ENCODE data around the gene COL8A1.
"Not testable (repeated sequence)": the region's sequence is repeated elsewhere in the genome, so short reads cannot be mapped to it uniquely, and the experiment has no call there.

Gene COL8A1

GRCh38 chr3:99836681-99837080 lies 198.3 kb downstream of the COL8A1 start:
- Histone ChIP-seq H3K9ac (ENCODE audit: low read length) (no peak overlapping the region), H3K36me3 (ENCODE audit: control insufficient read depth, insufficient read depth, low read length) (no peaks in the 10 kb centered on the region), H4K5ac (ENCODE audit: low read length) (no peak overlapping the region), H3K4me1 (ENCODE audit: control insufficient read depth, low read depth, low read length) (no peaks in the 10 kb centered on the region), H3K56ac (ENCODE audit: low read length) (no peak overlapping the region), H2BK15ac (replicated peaks; ENCODE audit: low read depth) (no peak overlapping the region), H3K79me1 (ENCODE audit: low read length) (peaks cover 12% of the 10 kb centered on the region), H3K4me2 (ENCODE audit: low read length) (no peak overlapping the region), H2AK5ac (ENCODE audit: low read length) (no peak overlapping the region), H3K18ac (ENCODE audit: low read length) (no peak overlapping the region), H3K4ac (ENCODE audit: low read depth, low read length) (no peak overlapping the region), H3K27me3 (ENCODE audit: insufficient read depth, low read length, poor library complexity) (no peaks in the 10 kb centered on the region), H3K4me3 (ENCODE audit: low read length) (no peak overlapping the region), H4K8ac (ENCODE audit: low read depth, low read length) (no peak overlapping the region), H3K79me2 (ENCODE audit: control insufficient read depth, insufficient read depth, low read length) (peaks cover 5% of the 10 kb centered on the region), H2BK120ac (ENCODE audit: low read depth, low read length) (no peak overlapping the region), H3K23ac (ENCODE audit: low read length) (no peak overlapping the region), H2BK5ac (ENCODE audit: low read length) (no peak overlapping the region), H3K27ac (ENCODE audit: low read depth, low read length) (no peak overlapping the region)
- DNase-seq: no peak
- WGBS (ENCODE audit: extremely low coverage, insufficient coverage, low lambda C conversion rate): no CpG with 5 or more reads among the region's 3 CpGs

GRCh38 chr3:99837715-99838114 lies 199.3 kb downstream of the COL8A1 start:
- Histone ChIP-seq H3K27ac (ENCODE audit: low read depth, low read length) (no peak overlapping the region), H4K8ac (ENCODE audit: low read depth, low read length) (no peak overlapping the region), H3K4me1 (ENCODE audit: control insufficient read depth, low read depth, low read length) (no peaks in the 10 kb centered on the region), H3K79me1 (ENCODE audit: low read length) (peaks cover 12% of the 10 kb centered on the region), H2BK15ac (replicated peaks; ENCODE audit: low read depth) (no peak overlapping the region), H3K56ac (ENCODE audit: low read length) (no peak overlapping the region), H2BK120ac (ENCODE audit: low read depth, low read length) (no peak overlapping the region), H3K23ac (ENCODE audit: low read length) (no peak overlapping the region), H2BK5ac (ENCODE audit: low read length) (no peak overlapping the region), H3K4ac (ENCODE audit: low read depth, low read length) (no peak overlapping the region), H4K5ac (ENCODE audit: low read length) (no peak overlapping the region), H3K4me3 (ENCODE audit: low read length) (no peak overlapping the region), H3K36me3 (ENCODE audit: control insufficient read depth, insufficient read depth, low read length) (no peaks in the 10 kb centered on the region), H3K4me2 (ENCODE audit: low read length) (no peak overlapping the region), H3K27me3 (ENCODE audit: insufficient read depth, low read length, poor library complexity) (no peaks in the 10 kb centered on the region), H2AK5ac (ENCODE audit: low read length) (no peak overlapping the region), H3K79me2 (ENCODE audit: control insufficient read depth, insufficient read depth, low read length) (peaks cover 5% of the 10 kb centered on the region), H3K9ac (ENCODE audit: low read length) (no peak overlapping the region), H3K18ac (ENCODE audit: low read length) (no peak overlapping the region)
- no peak for DNase-seq
- no CpG with 5 or more reads among the region's 1 CpG for WGBS (ENCODE audit: extremely low coverage, insufficient coverage, low lambda C conversion rate)

GRCh38 chr3:99838755-99839154 lies 200.4 kb downstream of the COL8A1 start:
- H3K79me2 ChIP-seq (ENCODE audit: control insufficient read depth, insufficient read depth, low read length): peaks cover 3% of the 10 kb centered on the region
- no peak overlapping the region for H3K4ac ChIP-seq (ENCODE audit: low read depth, low read length)
- peaks cover 2% of the 10 kb centered on the region for H3K4me1 ChIP-seq (ENCODE audit: control insufficient read depth, low read depth, low read length)
- no peaks in the 10 kb centered on the region for H3K27me3 ChIP-seq (ENCODE audit: insufficient read depth, low read length, poor library complexity)
- H2BK5ac ChIP-seq (ENCODE audit: low read length): no peak overlapping the region
- no peak overlapping the region for H2BK15ac ChIP-seq (replicated peaks; ENCODE audit: low read depth)
- H3K36me3 ChIP-seq (ENCODE audit: control insufficient read depth, insufficient read depth, low read length): no peaks in the 10 kb centered on the region
- no peak overlapping the region for H4K8ac ChIP-seq (ENCODE audit: low read depth, low read length)
- no peak for DNase-seq
- H2BK120ac ChIP-seq (ENCODE audit: low read depth, low read length): no peak overlapping the region
- H3K4me3 ChIP-seq (ENCODE audit: low read length): no peak overlapping the region
- H3K56ac ChIP-seq (ENCODE audit: low read length): no peak overlapping the region
- H3K23ac ChIP-seq (ENCODE audit: low read length): no peak overlapping the region
- H3K4me2 ChIP-seq (ENCODE audit: low read length): no peak overlapping the region
- no peak overlapping the region for H2AK5ac ChIP-seq (ENCODE audit: low read length)
- peaks cover 13% of the 10 kb centered on the region for H3K79me1 ChIP-seq (ENCODE audit: low read length)
- H4K5ac ChIP-seq (ENCODE audit: low read length): no peak overlapping the region
- H3K27ac ChIP-seq (ENCODE audit: low read depth, low read length): no peak overlapping the region
- no peak overlapping the region for H3K9ac ChIP-seq (ENCODE audit: low read length)
- no peak overlapping the region for H3K18ac ChIP-seq (ENCODE audit: low read length)

GRCh38 chr3:99839613-99840012 lies 201.2 kb downstream of the COL8A1 start:
- no peak overlapping the region for H3K4ac ChIP-seq (ENCODE audit: low read depth, low read length)
- no peak overlapping the region for H3K18ac ChIP-seq (ENCODE audit: low read length)
- no peak for DNase-seq
- H3K23ac ChIP-seq (ENCODE audit: low read length): no peak overlapping the region
- H4K5ac ChIP-seq (ENCODE audit: low read length): no peak overlapping the region
- WGBS (ENCODE audit: extremely low coverage, insufficient coverage, low lambda C conversion rate): no CpG with 5 or more reads among the region's 1 CpG
- no peaks in the 10 kb centered on the region for H3K36me3 ChIP-seq (ENCODE audit: control insufficient read depth, insufficient read depth, low read length)
- H3K4me2 ChIP-seq (ENCODE audit: low read length): no peak overlapping the region
- H3K79me1 ChIP-seq (ENCODE audit: low read length): peaks cover 13% of the 10 kb centered on the region
- H2BK15ac ChIP-seq (replicated peaks; ENCODE audit: low read depth): no peak overlapping the region
- H4K8ac ChIP-seq (ENCODE audit: low read depth, low read length): no peak overlapping the region
- no peak overlapping the region for H2AK5ac ChIP-seq (ENCODE audit: low read length)
- H3K56ac ChIP-seq (ENCODE audit: low read length): no peak overlapping the region
- no peaks in the 10 kb centered on the region for H3K27me3 ChIP-seq (ENCODE audit: insufficient read depth, low read length, poor library complexity)
- H3K9ac ChIP-seq (ENCODE audit: low read length): no peak overlapping the region
- no peak overlapping the region for H2BK120ac ChIP-seq (ENCODE audit: low read depth, low read length)
- H3K79me2 ChIP-seq (ENCODE audit: control insufficient read depth, insufficient read depth, low read length): peaks cover 3% of the 10 kb centered on the region
- no peak overlapping the region for H3K27ac ChIP-seq (ENCODE audit: low read depth, low read length)
- no peak overlapping the region for H3K4me3 ChIP-seq (ENCODE audit: low read length)
- peaks cover 2% of the 10 kb centered on the region for H3K4me1 ChIP-seq (ENCODE audit: control insufficient read depth, low read depth, low read length)
- no peak overlapping the region for H2BK5ac ChIP-seq (ENCODE audit: low read length)

- H2BK5ac ChIP-seq (ENCODE audit: low read length); H3K23ac ChIP-seq (ENCODE audit: low read length); H3K18ac ChIP-seq (ENCODE audit: low read length); H2BK120ac ChIP-seq (ENCODE audit: low read depth, low read length); H3K4me3 ChIP-seq (ENCODE audit: low read length); H3K4me2 ChIP-seq (ENCODE audit: low read length); H2AK5ac ChIP-seq (ENCODE audit: low read length); H3K9ac ChIP-seq (ENCODE audit: low read length); H3K79me1 ChIP-seq (ENCODE audit: low read length); H3K27ac ChIP-seq (ENCODE audit: low read depth, low read length); H4K5ac ChIP-seq (ENCODE audit: low read length); H3K36me3 ChIP-seq (ENCODE audit: control insufficient read depth, insufficient read depth, low read length); H4K8ac ChIP-seq (ENCODE audit: low read depth, low read length); H3K79me2 ChIP-seq (ENCODE audit: control insufficient read depth, insufficient read depth, low read length); H3K4me1 ChIP-seq (ENCODE audit: control insufficient read depth, low read depth, low read length); H2BK15ac ChIP-seq (replicated peaks; ENCODE audit: low read depth); H3K27me3 ChIP-seq (ENCODE audit: insufficient read depth, low read length, poor library complexity); DNase-seq; H3K4ac ChIP-seq (ENCODE audit: low read depth, low read length); H3K56ac ChIP-seq (ENCODE audit: low read length): not testable (repeated sequence)
- no CpG with 5 or more reads among the region's 4 CpGs for WGBS (ENCODE audit: extremely low coverage, insufficient coverage, low lambda C conversion rate)
These were observed 203.6 kb downstream of the COL8A1 start for GRCh38 chr3:99841949-99842348.

- Histone ChIP-seq H2BK120ac (ENCODE audit: low read depth, low read length) (no peak overlapping the region), H3K18ac (ENCODE audit: low read length) (no peak overlapping the region), H3K36me3 (ENCODE audit: control insufficient read depth, insufficient read depth, low read length) (no peaks in the 10 kb centered on the region), H3K27ac (ENCODE audit: low read depth, low read length) (no peak overlapping the region), H3K23ac (ENCODE audit: low read length) (no peak overlapping the region), H3K4me1 (ENCODE audit: control insufficient read depth, low read depth, low read length) (peaks cover 2% of the 10 kb centered on the region), H4K5ac (ENCODE audit: low read length) (no peak overlapping the region), H3K9ac (ENCODE audit: low read length) (peak overlapping the region; percentile 26), H3K27me3 (ENCODE audit: insufficient read depth, low read length, poor library complexity) (no peaks in the 10 kb centered on the region), H3K4me3 (ENCODE audit: low read length) (no peak overlapping the region), H3K4ac (ENCODE audit: low read depth, low read length) (no peak overlapping the region), H2BK15ac (replicated peaks; ENCODE audit: low read depth) (no peak overlapping the region), H3K79me2 (ENCODE audit: control insufficient read depth, insufficient read depth, low read length) (peaks cover under 1% of the 10 kb centered on the region), H3K56ac (ENCODE audit: low read length) (peak overlapping the region; percentile 44), H4K8ac (ENCODE audit: low read depth, low read length) (no peak overlapping the region), H2AK5ac (ENCODE audit: low read length) (no peak overlapping the region), H3K4me2 (ENCODE audit: low read length) (no peak overlapping the region), H3K79me1 (ENCODE audit: low read length) (peaks cover 4% of the 10 kb centered on the region), H2BK5ac (ENCODE audit: low read length) (no peak overlapping the region)
- WGBS (ENCODE audit: extremely low coverage, insufficient coverage, low lambda C conversion rate): no CpG with 5 or more reads among the region's 2 CpGs
- DNase-seq: peak; percentile 60
These were observed 204.6 kb downstream of the COL8A1 start for GRCh38 chr3:99842826-99843589.
